Vagina (tissue), 2 donors: Measurements from ENCODE around the gene TMEM95.

Experiments
- CTCF ChIP-seq, 3 experiments: fragments of 450-650 bp in 2 of 3; fragments of 200-600 bp in 1 of 3; sonication (generic) in 1 of 3; IDR thresholded peaks; one replicate each; pipeline ENCODE4 v1.5.1; 2017 to 2019; ENCODE audit warnings: antibody characterized with exemption in 3 of 3, mild to moderate bottlenecking in 2 of 3, moderate library complexity in 2 of 3
- POLR2A ChIP-seq, 2 donors: fragments of 450-650 bp; IDR thresholded peaks; one replicate each; pipeline ENCODE4 v1.6.1; 2017; ENCODE audit warnings: antibody characterized with exemption in 2 of 2, mild to moderate bottlenecking in 2 of 2, moderate library complexity in 2 of 2
- POLR2AphosphoS5 ChIP-seq, 2 donors: sonication (generic); formaldehyde crosslinking; IDR thresholded peaks; one replicate each; pipeline ENCODE4 v1.9.0; 2017; ENCODE audit warnings: antibody characterized with exemption in 2 of 2, mild to moderate bottlenecking in 2 of 2, low read depth in 1 of 2; ENCODE audit not compliant: insufficient read depth in 1 of 2

- no peak for TF ChIP-seq POLR2AphosphoS5 (IDR thresholded peaks at IDR 0.05; ENCODE audit: insufficient read depth in 1 of 2, low read depth in 1 of 2)
- TF ChIP-seq CTCF (IDR thresholded peaks at IDR 0.05) = no peak
- TF ChIP-seq POLR2A (IDR thresholded peaks at IDR 0.05) = no peak
Measured at GRCh38 chr17:7343250-7343649, 11.7 kb upstream of the TMEM95 start.
